Measurements from ENCODE around the gene TTC33.

The TTC33 gene

GRCh38 chr5:40490464-40491111, 265.2 kb downstream of the TTC33 start:
- TF ChIP-seq, protein P1, sequence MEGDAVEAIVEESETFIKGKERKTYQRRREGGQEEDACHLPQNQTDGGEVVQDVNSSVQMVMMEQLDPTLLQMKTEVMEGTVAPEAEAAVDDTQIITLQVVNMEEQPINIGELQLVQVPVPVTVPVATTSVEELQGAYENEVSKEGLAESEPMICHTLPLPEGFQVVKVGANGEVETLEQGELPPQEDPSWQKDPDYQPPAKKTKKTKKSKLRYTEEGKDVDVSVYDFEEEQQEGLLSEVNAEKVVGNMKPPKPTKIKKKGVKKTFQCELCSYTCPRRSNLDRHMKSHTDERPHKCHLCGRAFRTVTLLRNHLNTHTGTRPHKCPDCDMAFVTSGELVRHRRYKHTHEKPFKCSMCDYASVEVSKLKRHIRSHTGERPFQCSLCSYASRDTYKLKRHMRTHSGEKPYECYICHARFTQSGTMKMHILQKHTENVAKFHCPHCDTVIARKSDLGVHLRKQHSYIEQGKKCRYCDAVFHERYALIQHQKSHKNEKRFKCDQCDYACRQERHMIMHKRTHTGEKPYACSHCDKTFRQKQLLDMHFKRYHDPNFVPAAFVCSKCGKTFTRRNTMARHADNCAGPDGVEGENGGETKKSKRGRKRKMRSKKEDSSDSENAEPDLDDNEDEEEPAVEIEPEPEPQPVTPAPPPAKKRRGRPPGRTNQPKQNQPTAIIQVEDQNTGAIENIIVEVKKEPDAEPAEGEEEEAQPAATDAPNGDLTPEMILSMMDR (IDR thresholded peaks at IDR 0.05; ENCODE audit: borderline replicate concordance, control extremely low read depth, extremely low read depth, insufficient read depth, missing control alignments): no peak
- DNase-seq (ENCODE audit: low spot score): peak; percentile 6
- in situ Hi-C loops (cut with MboI; ENCODE audit: low sequenced_read_pairs, unreplicated experiment): no loop called here

- TF ChIP-seq, protein P1 (IDR thresholded peaks at IDR 0.05; ENCODE audit: borderline replicate concordance, control extremely low read depth, extremely low read depth, insufficient read depth, missing control alignments): no peak
- DNase-seq (ENCODE audit: low spot score): no peak
- in situ Hi-C loops (cut with MboI; ENCODE audit: low sequenced_read_pairs, unreplicated experiment): loop anchor here (10.0 kb wide), 1 partner anchor 85 kb away; no protein-coding TSS in a partner anchor
These were observed 266.3 kb downstream of the TTC33 start for GRCh38 chr5:40489421-40489820.

- in situ Hi-C loops (cut with MboI; ENCODE audit: low sequenced_read_pairs, unreplicated experiment): loop anchor here (10.0 kb wide), 1 partner anchor 88 kb away; no protein-coding TSS in a partner anchor
- no peak for DNase-seq (ENCODE audit: low spot score)
- TF ChIP-seq, protein P1 (IDR thresholded peaks at IDR 0.05; ENCODE audit: borderline replicate concordance, control extremely low read depth, extremely low read depth, insufficient read depth, missing control alignments): no peak
These were observed 269.1 kb downstream of the TTC33 start for GRCh38 chr5:40486437-40487275.

- peak; percentile 6 for DNase-seq (ENCODE audit: low spot score)
- in situ Hi-C loops (cut with MboI; ENCODE audit: low sequenced_read_pairs, unreplicated experiment): loop anchor here (10.0 kb wide), 1 partner anchor 89 kb away; no protein-coding TSS in a partner anchor
- TF ChIP-seq, protein P1 (IDR thresholded peaks at IDR 0.05; ENCODE audit: borderline replicate concordance, control extremely low read depth, extremely low read depth, insufficient read depth, missing control alignments): no peak
These were observed 270.5 kb downstream of the TTC33 start for GRCh38 chr5:40485021-40485998.

DNA sequence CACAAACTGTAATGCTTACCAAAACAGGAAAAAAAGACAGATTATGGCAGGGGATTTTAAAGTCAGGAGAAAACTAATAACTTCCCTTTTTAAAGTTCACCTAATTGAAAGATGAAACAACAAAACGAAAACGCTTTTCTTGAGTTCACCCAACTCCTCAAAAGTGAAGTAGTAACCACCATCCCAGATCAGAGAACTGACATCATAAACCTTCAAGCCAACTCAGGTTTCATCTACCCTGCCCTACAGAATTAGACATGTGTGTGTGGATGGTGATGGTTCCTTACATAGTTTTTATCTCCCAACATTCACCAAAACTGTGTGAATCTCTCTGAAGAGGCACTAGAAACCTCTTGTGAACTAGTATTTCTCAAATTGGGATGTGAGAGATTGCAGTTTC, 271.3 kb downstream of the TTC33 start:
- DNase-seq (ENCODE audit: low spot score): no peak
- TF ChIP-seq, protein P1 (IDR thresholded peaks at IDR 0.05; ENCODE audit: borderline replicate concordance, control extremely low read depth, extremely low read depth, insufficient read depth, missing control alignments): no peak
- in situ Hi-C loops (cut with MboI; ENCODE audit: low sequenced_read_pairs, unreplicated experiment): loop anchor here (10.0 kb wide), 1 partner anchor 90 kb away; no protein-coding TSS in a partner anchor

DNA sequence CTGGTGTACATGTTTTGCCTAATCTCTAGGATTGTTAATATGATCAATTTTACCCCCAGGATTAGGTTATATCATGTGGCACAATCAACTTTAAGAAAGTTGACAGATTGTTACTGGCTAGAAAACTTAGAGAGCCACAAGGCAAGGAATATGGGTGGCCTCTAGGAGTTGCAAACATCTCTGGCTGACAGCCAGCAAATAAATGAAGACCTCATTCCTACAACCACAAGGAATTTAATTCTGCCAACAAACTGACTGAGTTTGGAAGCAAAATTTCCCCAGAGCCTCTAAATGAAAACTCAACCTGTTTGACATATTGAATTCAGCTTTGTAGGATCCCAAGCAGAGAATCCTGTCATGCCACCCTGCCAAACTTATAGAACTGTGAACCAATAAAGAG, 272.4 kb downstream of the TTC33 start:
- in situ Hi-C loops (cut with MboI; ENCODE audit: low sequenced_read_pairs, unreplicated experiment): loop anchor here (10.0 kb wide), 1 partner anchor 91 kb away; no protein-coding TSS in a partner anchor
- TF ChIP-seq, protein P1 (IDR thresholded peaks at IDR 0.05; ENCODE audit: borderline replicate concordance, control extremely low read depth, extremely low read depth, insufficient read depth, missing control alignments): no peak
- DNase-seq (ENCODE audit: low spot score): no peak

Measured in GM13976 (cell line).